ENCODE measurements around the gene SPPL2C.

SPPL2C gene

DNA sequence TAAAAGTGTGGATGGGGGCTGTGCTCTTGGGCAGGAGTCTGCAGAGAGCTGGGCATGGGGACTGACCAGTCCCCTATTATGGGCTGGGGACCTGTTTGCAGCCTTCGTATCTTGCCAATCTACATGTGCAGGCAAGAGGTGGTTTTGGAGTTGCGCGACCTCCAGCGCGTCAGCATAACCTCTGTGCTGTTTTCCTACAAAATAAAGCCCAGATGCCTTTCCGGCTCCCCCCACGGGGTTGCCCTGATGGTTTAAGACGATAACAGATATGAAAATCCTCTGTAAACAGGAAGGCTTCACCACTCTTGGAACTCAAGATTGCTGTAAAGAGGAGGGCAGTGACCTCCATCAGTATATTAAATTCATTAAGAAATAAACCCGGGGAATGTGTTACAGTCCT is 16.5 kb upstream of the SPPL2C start:
- no peaks in the 10 kb centered on the region for H3K27me3 ChIP-seq (ENCODE audit: control insufficient read depth, low read length)

DNA sequence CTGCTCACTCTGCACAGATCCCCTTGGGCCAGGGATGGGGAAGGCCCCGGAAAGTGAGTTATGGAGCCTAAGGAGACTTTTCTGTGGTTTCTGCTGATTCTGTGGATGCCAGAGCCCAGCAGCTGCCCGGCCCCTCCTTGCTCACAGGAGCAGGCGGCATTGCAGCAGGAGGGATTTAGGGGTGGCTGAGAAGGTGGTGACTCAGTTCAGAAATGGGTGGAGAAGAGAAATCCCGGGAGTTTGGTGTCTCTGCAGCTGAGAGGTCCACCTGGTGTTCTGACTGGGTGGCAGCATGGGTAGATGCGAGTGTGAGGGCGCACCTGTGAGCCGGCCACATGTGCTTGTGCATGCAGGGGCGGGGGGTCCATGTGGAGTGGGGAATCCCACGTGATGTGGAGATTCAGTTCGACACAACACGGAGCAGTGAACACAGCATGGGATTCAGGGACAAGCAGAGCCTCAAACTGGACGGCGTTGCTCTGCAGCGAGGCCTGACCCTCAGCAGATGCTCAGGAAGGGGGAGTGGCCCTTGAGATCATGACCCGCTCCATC is 16.0 kb upstream of the SPPL2C start:
- Histone ChIP-seq H3K4me3 (ENCODE audit: low read length) (no peak overlapping the region), H3K9me3 (ENCODE audit: control insufficient read depth, insufficient read depth, low read length) (no peaks in the 10 kb centered on the region), H3K36me3 (ENCODE audit: control insufficient read depth, low read length) (no peaks in the 10 kb centered on the region), H4K20me1 (ENCODE audit: control insufficient read depth, insufficient read depth, low read depth, low read length) (no peaks in the 10 kb centered on the region), H3K4me1 (ENCODE audit: control insufficient read depth, low read length) (no peaks in the 10 kb centered on the region), H3K27me3 (ENCODE audit: control insufficient read depth, low read length) (no peaks in the 10 kb centered on the region), H3F3A (ENCODE audit: control insufficient read depth, insufficient read depth) (no peaks in the 10 kb centered on the region), H3K4me2 (ENCODE audit: low read length) (no peak overlapping the region), H3K27ac (ENCODE audit: low read depth, low read length) (no peak overlapping the region), H3K79me2 (ENCODE audit: control insufficient read depth, low read length) (no peaks in the 10 kb centered on the region), H3K9me2 (replicated peaks; ENCODE audit: control insufficient read depth, low read length) (no peaks in the 10 kb centered on the region)
- TF ChIP-seq EZH2phosphoT487 (IDR thresholded peaks at IDR 0.05; ENCODE audit: borderline replicate concordance, low read length), result no peak
- TF ChIP-seq, protein P1, sequence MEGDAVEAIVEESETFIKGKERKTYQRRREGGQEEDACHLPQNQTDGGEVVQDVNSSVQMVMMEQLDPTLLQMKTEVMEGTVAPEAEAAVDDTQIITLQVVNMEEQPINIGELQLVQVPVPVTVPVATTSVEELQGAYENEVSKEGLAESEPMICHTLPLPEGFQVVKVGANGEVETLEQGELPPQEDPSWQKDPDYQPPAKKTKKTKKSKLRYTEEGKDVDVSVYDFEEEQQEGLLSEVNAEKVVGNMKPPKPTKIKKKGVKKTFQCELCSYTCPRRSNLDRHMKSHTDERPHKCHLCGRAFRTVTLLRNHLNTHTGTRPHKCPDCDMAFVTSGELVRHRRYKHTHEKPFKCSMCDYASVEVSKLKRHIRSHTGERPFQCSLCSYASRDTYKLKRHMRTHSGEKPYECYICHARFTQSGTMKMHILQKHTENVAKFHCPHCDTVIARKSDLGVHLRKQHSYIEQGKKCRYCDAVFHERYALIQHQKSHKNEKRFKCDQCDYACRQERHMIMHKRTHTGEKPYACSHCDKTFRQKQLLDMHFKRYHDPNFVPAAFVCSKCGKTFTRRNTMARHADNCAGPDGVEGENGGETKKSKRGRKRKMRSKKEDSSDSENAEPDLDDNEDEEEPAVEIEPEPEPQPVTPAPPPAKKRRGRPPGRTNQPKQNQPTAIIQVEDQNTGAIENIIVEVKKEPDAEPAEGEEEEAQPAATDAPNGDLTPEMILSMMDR (IDR thresholded peaks at IDR 0.05; ENCODE audit: low read depth, low read length, poor library complexity, severe bottlenecking), result no peak

More for the DNA sequence above, 16.5 kb upstream of the SPPL2C start:
- Histone ChIP-seq H3K27ac (ENCODE audit: low read depth, low read length) (no peak overlapping the region), H3K4me3 (ENCODE audit: low read length) (no peak overlapping the region), H3K36me3 (ENCODE audit: control insufficient read depth, low read length) (no peaks in the 10 kb centered on the region), H3K4me2 (ENCODE audit: low read length) (no peak overlapping the region), H3K9me3 (ENCODE audit: control insufficient read depth, insufficient read depth, low read length) (no peaks in the 10 kb centered on the region), H3K79me2 (ENCODE audit: control insufficient read depth, low read length) (no peaks in the 10 kb centered on the region), H3K9me2 (replicated peaks; ENCODE audit: control insufficient read depth, low read length) (no peaks in the 10 kb centered on the region), H4K20me1 (ENCODE audit: control insufficient read depth, insufficient read depth, low read depth, low read length) (no peaks in the 10 kb centered on the region), H3F3A (ENCODE audit: control insufficient read depth, insufficient read depth) (no peaks in the 10 kb centered on the region), H3K4me1 (ENCODE audit: control insufficient read depth, low read length) (no peaks in the 10 kb centered on the region)
- TF ChIP-seq EZH2phosphoT487 (IDR thresholded peaks at IDR 0.05; ENCODE audit: borderline replicate concordance, low read length), result no peak
- TF ChIP-seq, protein P1 (IDR thresholded peaks at IDR 0.05; ENCODE audit: low read depth, low read length, poor library complexity, severe bottlenecking), result no peak

DNA sequence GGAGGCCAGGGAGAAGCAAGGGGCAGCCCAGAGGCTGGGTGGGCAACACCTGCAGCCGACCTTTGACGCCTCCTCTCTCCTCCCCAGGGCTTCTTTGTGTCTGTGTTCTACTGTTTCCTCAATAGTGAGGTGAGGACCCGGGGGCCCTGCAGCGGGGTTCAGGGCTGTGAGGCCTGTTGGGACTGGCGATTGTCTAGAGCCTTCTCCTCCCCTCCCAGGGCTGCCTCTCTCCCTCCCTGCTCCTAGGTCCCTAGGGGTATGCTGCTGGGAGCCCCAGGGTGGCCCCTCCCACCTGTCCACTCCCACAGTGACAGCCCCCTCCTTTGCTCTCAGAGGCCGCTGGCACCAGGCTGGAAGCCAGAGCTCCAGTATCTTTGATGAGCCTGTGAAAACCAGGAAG is 10.8 kb upstream of the SPPL2C start:
- no peak overlapping the region for H3K4me3 ChIP-seq (ENCODE audit: low read length)
- TF ChIP-seq, protein P1 (IDR thresholded peaks at IDR 0.05; ENCODE audit: low read depth, low read length, poor library complexity, severe bottlenecking), result no peak
- TF ChIP-seq EZH2phosphoT487 (IDR thresholded peaks at IDR 0.05; ENCODE audit: borderline replicate concordance, low read length), result no peak
- H3K36me3 ChIP-seq (ENCODE audit: control insufficient read depth, low read length), result no peaks in the 10 kb centered on the region
- H3F3A ChIP-seq (ENCODE audit: control insufficient read depth, insufficient read depth), result no peaks in the 10 kb centered on the region
- H3K27ac ChIP-seq (ENCODE audit: low read depth, low read length), result no peak overlapping the region
- no peaks in the 10 kb centered on the region for H4K20me1 ChIP-seq (ENCODE audit: control insufficient read depth, insufficient read depth, low read depth, low read length)
- H3K4me1 ChIP-seq (ENCODE audit: control insufficient read depth, low read length), result no peaks in the 10 kb centered on the region
- no peaks in the 10 kb centered on the region for H3K27me3 ChIP-seq (ENCODE audit: control insufficient read depth, low read length)
- no peaks in the 10 kb centered on the region for H3K9me2 ChIP-seq (replicated peaks; ENCODE audit: control insufficient read depth, low read length)
- H3K9me3 ChIP-seq (ENCODE audit: control insufficient read depth, insufficient read depth, low read length), result no peaks in the 10 kb centered on the region
- no peak overlapping the region for H3K4me2 ChIP-seq (ENCODE audit: low read length)
- no peaks in the 10 kb centered on the region for H3K79me2 ChIP-seq (ENCODE audit: control insufficient read depth, low read length)
